OCI-M2 (cell line): Measurements from ENCODE around the gene TADA3.
A peak's percentile ranks its signal among the peaks of the same experiment; 100 is the strongest.

ENCODE experiments used
- DNase-seq: peaks from one replicate; lab custom pipeline; 2025; ENCODE audit not compliant: unreplicated experiment; lab: John Stamatoyannopoulos, UW

The TADA3 gene

GRCh38 chr3:9792405-9793160 is at the start of gene TADA3, which contains the start of gene ARPC4:
Gene TADA3 (minus strand): TSS chr3:9792473. CDS start chr3:9791466, 1,007 bp downstream.
Gene ARPC4 (plus strand): TSS chr3:9793082. CDS start chr3:9793122, 40 bp downstream.
- DNase-seq: peak; percentile 82

- no peak for DNase-seq
Measured at GRCh38 chr3:9841015-9841414, 48.7 kb upstream of the TADA3 start.

GRCh38 chr3:9838856-9839255 is 46.6 kb upstream of the TADA3 start:
- no peak for DNase-seq

- no peak for DNase-seq
Measured at GRCh38 chr3:9837701-9838582, 45.7 kb upstream of the TADA3 start.

- DNase-seq: no peak
Measured at GRCh38 chr3:9834520-9835380, 42.5 kb upstream of the TADA3 start.

GRCh38 chr3:9833078-9833477 is 40.8 kb upstream of the TADA3 start:
- DNase-seq: no peak

- no peak for DNase-seq
Measured at GRCh38 chr3:9831253-9831652, 39.0 kb upstream of the TADA3 start.

GRCh38 chr3:9828801-9829755 is 36.8 kb upstream of the TADA3 start:
- DNase-seq: no peak

GRCh38 chr3:9826815-9827573 is 34.7 kb upstream of the TADA3 start:
- DNase-seq: no peak

- DNase-seq: no peak
Measured at GRCh38 chr3:9825451-9826040, 33.3 kb upstream of the TADA3 start.

GRCh38 chr3:9820946-9821345 is 28.7 kb upstream of the TADA3 start:
- DNase-seq: no peak

- no peak for DNase-seq
Measured at GRCh38 chr3:9820543-9820942, 28.3 kb upstream of the TADA3 start.

- DNase-seq: no peak
Measured at GRCh38 chr3:9818666-9819335, 26.5 kb upstream of the TADA3 start.

GRCh38 chr3:9817436-9817835 is 25.2 kb upstream of the TADA3 start:
- DNase-seq: no peak

- no peak for DNase-seq
Measured at GRCh38 chr3:9815986-9816385, 23.7 kb upstream of the TADA3 start.

- DNase-seq: no peak
Measured at GRCh38 chr3:9812870-9813483, 20.7 kb upstream of the TADA3 start.

- DNase-seq: no peak
Measured at GRCh38 chr3:9810846-9811245, 18.6 kb upstream of the TADA3 start.

- no peak for DNase-seq
Measured at GRCh38 chr3:9810433-9810770, 18.1 kb upstream of the TADA3 start.
